Measurements from ENCODE around the gene ASB10.

The ASB10 gene

DNA sequence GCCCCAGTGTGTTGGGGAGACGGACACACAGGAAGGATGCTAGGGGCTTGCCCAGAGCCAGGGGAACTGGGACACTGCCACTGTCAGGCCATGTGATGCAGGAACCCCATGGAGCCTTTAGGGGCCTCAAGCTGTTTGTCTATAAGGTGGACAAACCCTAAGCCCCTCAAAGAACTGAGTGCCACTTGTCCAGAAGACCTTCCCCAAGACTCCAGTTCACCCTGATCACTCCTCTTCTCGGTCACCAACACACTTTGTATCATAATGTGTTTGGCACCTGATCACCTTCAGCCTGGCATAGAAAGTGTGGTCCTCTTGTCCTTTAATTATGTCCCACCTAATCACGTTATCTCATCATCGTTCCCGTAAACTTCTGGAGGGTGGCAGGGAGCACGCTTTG lies 22.5 kb upstream of the ASB10 start:
- DNase-seq, result no peak

DNA sequence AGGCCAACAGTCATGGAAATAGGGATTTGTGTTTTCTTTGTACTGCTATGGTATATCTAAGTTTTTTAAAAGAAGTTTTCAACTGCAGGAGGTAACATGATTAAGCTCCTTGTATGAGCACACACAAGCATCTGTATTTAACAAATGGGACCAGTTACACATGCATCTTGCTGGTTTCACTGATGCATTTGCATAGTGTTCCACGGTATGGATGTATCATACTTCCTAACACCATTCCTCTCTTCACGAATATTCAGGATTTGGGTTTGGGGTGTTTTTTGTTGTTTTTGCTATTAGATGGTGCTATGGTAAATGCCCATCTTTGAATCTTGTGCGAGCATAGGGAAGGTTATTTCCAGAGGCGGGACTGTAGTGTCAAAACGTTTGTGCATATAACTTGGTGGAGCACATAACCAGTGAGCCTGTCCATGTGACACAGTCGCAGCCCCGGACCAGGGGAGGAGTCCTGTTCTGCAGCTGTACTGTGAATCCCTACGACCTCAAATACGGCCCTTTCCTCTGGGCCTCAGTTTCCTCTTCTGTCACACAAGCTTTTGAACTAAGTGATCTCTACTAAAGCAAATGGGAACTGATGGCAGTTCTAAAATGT lies 21.3 kb upstream of the ASB10 start:
- no peak for DNase-seq

DNA sequence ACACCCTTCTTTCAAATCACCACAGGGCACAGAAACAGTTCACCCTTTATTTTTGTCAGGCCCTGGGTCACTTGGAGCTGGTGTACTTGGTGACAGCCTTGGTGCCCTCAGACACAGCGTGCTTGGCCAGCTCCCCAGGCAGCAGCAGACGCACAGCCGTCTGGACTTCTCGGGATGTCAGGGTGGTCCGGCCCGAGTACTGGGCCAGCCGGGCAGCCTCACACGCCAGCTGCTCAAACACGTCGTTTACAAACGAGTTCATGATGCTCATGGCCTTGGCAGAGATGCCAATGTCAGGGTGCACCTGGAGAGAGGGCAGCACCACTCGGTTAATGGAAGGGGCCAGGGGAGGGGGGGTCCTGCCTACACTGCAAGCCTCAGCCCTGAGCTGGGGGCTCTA lies 20.8 kb upstream of the ASB10 start:
- no peak for DNase-seq

DNA sequence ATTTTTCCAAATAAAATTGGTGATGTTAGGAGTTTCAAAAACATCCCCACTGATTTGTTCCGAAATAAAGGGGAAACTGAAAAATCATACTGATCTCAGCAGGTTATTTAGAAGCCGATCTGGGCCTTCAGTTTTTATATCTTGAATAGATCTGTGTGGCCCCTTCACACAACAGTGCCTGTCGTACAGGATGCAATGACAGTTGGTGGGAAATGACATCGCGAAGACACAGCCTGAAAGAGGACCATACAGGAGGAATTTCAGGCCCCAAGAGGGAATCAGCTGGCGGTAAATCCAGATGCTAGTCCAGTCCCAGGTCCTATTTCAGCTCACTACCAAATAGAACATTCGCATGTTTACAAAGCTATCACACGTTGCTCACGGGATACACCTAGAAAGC lies 20.3 kb upstream of the ASB10 start:
- DNase-seq, result no peak

DNA sequence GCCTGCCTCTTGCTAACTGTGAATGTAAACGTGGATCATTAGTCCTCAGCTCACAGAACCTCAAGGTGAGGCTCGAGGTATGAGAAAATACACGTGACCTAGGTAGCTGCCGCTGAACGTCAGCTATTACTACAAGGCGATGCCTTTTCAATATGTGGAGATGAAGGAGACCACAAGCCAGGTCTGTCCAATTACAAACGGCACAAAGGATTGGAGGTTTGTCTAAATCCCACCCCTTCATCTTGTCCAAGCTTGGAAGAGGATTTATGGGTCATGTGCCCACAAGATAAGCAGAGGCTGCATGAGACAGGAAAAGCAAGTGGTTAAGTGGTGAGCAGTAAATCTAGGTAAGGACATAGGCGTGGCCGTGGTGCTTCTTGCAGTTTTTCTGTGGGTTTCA lies 19.9 kb upstream of the ASB10 start:
- DNase-seq, result no peak

DNA sequence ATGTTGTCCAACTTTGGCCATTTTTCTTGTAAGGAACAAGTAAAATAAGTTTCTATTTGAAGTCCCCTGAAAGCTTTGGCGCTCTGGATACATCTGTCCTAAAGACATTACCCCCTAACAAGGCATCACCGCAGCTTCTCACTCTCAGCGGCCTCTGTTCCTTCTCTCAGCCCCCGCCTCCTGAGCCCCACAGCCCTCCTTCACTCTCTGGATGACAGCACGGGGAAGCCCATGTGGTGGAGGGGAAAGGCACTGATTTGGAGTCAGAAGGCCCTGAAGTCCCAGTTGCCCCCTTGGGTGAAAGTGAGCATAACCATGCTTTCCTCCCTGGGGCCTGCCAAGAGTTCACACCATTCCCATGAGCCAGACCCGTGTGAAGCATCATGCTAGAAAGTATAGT lies 18.7 kb upstream of the ASB10 start:
- DNase-seq, result no peak

DNA sequence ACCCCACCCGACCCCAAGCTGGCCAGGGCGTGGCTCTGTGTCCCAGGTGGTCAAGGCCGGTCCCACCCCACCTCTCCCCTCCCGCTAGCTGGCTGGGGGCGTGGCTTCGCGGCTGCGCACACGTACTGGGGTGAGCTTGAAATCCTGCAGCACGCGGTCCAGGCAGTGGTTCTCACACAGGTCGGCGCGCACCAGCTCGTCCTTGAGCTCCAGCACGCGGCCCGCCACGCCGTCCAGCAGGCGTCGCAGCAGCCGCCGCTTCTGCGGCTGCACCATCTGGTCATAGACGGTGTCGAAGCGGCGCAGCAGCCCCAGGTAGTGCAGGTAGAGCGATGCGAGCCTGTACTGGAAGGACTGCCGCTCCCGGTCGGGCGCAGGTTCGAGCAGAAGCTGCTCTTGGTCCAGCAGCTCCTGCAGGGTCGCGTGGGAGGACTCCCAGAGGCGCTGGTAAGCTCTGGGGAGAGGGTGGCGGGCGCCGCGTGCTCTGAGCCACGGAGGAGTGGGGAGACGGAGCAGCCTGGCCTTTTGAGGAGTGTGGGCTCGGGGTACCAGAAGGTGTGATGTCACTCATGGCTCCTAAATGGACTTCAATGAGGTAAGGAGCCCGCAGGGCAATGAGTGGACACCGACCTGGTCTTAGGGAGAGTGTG lies 17.5 kb upstream of the ASB10 start:
- no peak for DNase-seq

DNA sequence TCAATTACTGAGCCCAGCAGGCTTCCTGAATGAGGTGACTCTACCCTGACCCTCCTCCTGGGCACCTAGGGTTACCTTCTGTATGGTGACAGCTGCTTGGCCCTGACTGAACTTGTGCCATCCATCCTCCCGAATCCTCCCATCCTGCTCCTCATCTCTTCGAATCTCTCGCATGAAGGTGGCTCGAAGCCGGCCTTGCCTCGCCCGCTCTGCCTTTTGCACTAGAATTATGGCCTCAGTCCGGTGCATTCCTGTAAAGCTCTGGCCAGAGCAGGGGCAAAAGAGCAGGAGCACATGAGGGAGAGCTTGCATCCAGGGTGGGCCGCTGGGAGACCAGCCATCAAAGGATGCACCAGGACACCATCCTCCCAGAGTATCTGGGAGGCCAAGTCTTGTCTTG lies 15.8 kb upstream of the ASB10 start:
- DNase-seq, result no peak

DNA sequence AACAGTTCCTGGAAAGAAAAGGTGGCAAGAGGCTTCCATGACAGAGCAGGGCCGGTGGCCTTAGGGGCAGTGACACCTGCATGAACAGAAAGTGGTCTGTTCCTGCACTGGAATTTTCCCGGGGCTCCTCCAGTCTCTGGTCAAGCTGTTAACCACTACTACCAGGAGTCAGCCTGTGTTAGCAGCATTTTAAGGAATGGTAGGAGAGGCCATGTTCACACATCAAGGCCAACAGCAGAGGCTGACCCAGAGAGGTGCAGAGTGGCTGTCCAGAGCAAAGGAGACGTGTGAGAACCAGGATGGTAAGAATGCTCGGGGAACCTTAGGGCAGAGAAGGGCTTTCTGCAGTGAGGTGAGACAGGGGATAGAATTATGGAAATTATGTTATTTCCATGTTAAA lies 14.7 kb upstream of the ASB10 start:
- DNase-seq, result no peak

DNA sequence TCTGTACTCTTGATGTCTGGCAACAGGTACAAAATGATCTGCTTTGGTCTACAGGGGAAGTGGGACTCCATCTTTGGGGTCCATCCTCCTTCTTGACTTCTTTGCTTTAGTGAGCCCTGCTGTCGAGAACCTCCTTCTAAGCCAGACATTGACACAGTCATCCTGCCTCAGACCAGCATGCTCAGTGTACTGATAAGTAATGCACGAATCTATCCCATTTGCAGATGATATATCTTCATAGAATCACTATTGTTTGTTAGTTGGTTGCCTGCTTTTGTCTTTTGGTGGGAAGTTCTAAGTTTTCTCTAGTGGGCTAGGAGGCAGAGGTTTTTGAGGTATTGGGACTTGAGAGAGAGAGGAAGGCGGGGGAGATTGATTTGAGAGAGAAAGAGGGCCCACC lies 14.3 kb upstream of the ASB10 start:
- no peak for DNase-seq

DNA sequence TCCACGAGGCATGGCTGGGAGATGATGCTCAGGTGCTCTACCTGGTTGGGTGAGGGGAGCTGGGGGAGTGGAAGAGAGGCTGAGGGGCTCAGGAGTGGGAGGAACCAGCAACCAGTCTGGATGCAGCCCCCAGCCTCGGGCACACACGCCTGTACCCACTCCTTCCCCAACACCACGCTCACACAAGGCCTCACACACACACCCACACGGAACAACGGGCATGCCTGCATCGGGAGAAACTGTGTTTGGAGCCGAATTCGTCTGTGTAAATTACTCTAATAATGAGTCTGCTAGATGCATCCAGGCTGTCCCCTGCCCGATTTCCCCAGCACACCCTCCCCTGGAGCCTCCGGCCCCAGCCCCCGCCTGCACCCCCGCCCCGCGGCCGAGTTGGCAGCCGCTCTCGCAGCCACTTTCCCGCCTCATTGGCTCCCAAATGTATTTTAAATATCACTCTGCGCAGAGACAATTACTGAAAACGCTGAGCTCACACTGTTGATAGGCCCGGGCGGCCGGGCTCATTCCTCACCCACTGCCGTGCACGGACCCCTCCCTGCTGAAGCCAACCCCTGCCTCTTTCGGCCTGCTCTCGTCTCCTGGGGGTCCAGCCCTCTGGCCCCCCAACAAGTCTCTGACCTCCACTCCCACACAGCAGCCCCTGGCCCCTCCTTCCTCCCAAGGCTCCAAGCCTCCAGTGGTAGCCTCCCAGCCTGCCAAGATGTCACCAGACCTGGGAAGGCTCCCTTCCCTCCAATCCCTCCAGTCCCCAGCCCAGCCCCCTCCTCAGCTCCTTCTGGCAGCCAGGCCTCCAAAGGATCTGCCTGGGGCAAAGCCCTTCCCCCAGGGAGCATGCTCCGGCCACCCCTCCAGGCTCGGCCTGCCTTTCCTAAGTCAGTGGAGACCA lies 12.1 kb upstream of the ASB10 start:
- DNase-seq, result no peak

DNA sequence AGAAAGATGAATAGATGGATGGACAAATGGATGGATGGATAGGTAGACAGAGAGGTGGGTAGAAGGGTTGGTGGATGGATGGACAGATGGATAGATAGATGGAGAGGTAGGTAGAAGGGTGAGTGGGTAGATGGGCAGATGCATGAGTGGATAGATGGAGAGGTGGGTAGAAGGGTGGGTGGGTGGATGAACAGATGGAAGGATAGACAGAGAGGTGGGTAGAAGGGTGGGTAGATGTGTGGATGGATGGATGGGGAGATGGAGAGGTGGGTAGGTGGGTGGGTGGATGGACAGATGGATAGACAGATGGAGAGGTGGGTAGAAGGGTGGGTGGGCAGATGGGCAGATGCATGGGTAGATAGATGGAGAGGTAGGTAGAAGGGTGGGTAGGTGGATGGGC lies 10.9 kb upstream of the ASB10 start:
- no peak for DNase-seq

DNA sequence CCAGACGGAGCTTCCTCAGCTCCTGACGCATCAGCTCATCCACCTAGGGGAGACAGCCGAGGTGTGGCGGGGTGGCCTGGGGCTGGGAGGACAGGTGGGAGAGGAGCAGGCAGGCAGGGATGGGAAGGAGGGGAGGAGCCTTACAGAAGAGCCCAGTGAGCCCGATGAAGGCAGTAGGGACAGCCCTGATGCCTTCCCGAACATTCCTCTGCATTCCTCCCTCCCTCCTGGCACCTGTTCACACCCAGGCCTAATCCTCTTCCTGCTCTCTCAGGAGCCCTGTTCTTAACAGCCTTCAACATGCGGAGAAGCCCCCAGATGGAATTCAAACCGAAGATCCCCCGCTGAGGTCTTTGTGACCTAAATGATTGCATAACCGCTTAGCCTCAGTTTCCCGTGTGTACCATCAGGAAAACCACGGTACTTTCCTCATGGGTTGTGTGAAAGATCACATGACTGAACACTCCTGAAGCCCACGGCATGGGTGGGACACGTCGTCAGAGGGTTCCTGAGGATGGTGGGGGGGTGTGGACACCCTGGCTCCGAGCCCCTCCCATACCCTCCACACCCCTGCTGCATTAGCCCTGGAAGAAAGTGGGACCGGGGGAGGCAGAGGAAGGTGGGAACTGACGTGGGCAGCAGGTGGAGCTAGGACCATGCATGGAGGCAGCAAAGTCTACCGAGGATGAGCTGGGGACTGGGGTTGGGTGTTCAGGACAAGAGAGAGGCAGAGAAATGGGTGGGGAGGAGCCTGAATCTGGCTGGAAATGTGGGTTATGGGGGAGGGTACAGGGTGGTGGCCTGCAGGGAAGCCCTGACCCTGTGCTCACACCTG lies 8.8 kb upstream of the ASB10 start:
- DNase-seq, result no peak

DNA sequence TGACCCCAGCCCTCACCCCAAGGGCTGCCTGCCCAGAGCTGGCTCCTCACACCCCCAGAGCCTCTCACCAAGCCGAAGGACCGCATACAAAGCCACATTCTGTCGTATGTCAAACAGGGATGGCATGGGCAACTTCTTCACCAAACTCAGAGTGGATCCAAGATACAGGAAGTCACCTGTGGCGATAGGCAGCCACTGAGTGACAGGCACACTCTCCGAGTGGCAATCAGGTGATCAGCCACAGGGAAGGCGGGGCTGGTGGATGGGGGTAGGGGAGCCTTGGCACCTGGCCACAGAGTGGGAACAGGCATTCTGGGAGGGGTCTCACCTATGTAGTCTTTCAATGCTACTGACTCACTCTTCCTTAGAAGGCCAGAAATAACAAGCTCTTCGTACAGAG lies 7.1 kb upstream of the ASB10 start:
- DNase-seq, result no peak

DNA sequence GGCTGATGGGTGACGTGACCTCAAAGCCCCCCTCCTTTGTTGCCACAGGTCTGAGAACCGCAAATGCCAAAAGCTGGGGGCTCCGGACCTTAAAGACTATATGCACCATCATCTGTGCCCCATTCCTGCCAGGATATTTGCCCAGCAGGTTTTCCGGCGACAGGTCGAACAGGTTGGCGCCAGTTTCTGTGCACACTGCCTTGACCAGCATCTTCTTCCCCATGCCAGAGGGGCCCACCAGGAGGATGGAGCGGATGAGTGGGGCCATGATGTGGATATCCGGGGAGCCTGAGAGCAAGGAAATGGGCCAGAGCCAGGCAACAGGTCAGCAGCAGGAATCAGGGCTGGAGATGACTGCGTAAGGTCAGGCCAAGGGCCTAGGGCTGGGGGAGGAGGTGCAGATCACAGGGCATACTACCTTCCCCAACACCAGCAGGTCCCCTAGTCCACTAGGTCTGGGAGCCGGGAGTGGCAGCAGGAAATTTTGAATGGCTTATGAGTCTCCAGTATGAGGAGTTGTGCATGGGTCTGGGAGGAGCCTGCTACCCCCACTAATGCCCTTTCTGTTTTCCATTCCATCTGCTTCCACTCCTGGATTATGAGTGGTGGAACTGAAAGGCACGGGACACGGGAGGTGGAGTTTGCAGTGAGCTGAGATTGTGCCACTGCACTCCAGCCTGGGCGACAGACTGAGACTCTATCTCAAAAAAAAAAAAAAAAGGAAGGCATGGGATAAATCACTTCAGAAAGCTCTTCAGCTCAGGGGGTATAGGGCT lies 6.3 kb upstream of the ASB10 start:
- no peak for DNase-seq

DNA sequence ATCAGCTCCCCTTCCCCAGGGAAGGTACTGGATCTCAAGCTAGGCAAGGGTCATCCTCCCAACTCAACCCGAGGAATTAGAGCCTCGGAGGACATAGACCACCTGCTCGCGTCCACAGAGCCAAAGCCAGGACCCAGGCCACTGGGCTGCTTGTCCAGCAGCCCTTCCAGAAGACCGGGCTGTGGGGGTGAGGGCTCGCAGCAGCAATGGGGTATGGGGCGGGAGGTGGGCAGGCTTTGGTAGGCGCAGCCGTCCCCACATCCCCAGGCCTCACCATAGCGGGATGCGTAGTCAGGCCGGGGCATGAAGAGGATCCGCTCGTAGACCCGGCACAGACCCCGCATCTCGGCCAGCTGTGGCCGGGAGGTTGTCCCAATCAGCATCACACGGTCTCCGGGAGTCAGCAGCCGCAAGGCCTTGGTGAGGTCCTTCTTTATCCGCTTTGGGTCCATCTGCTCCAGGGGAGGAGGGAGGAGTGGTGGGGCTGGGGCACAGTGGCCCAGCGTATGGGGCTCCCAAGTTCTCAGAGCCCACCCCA lies 5.0 kb upstream of the ASB10 start:
- DNase-seq, result no peak

DNA sequence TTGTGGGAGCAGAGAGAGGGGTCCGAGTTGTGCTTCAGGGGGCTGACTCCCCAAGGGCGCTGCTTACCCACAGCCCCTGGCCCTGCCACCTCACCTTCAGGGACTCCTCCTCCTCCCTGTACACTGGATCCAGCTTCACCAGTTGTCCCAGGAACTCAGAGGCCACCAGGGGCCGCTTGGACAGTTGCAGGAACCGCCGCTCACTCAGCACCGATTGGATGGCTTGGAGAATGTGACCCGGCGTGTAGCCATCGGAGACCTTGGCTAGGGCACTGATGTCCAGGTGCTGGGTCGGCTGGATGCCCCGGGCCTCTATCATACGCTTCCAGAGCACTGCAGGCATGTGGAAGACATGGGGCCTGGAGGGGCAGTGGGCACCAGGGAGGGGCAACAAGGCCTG lies 4.5 kb upstream of the ASB10 start:
- no peak for DNase-seq

DNA sequence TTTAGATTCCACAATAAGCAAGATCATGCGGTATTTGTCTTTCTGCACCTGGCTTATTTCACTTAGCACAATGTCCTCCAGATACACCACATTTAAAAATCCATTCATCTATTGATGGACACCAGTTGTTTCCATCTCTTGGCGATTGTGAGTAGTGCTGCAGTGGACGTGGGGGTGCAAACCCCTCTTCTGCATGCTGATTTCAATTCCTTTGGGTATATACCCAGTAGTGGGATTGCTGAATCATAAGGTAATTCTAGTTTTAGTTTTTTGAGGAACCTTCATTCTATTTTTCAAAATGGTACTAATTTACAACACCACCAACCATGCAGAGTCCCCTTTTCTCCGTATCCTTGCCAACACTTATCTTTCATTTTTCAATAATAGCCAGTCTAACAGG lies 2.0 kb upstream of the ASB10 start:
- DNase-seq, result no peak

DNA sequence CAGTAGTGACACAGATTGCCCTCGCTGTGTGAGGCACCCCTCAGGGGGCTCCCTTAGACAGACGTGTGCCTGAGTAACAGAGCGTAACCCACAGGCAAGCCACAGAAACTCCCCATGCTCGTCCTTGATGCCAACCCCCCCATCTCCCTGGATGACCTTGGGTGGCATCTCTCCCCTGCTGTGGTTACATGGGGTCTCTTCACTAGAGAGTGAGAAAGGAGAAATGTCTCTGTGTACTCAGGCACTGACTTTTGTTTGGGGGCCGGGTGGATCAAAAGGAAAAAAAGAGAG lies 1.1 kb upstream of the ASB10 start:
- no peak for DNase-seq

DNA sequence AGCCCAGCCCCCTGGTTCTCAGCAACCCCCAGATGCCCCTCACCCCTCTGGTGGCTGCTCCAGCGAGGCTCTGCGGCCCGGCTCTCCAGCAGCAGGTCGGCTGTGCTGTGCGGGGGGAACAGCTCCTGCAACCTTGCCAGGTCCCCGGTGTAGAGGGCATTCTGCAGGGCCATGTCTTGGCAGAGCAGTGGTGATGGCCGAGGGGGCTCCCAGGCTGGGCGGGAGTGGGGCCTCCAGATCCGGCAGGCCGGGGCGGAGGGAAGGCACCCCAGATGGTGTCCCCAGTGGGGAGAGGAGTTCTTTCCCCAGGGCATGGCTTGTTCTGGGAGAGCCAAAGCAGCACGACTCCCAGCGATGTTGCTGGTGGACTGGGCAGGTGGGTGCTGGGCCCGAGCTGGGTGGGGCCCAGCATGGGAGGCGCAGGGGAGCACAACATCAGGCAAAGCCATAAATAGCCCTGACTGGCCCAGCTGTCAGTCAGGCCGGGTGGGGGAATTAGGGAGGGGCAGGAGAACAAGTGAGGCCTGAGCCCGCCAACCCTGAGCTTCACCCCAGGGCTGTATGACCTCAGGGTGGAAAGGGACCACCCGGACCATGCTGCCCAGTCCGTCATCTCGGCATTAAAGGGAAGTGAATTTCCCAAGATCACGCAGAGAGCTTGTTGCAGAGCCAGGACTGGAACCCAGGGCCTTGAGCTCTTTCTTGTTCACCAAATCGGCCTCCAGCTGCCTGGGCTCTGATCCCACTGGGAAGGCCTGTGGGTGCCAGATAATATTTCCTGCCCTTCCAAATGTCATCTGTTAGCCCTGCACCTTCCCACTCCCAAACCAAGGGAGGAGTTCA lies 580 bp upstream of the ASB10 start:
- no peak for DNase-seq

Measured in CD4-positive, alpha-beta T cell treated with Interleukin-15 for 1 hour (primary cell).